Activated naive CD8-positive, alpha-beta T cell treated with anti-CD3 and anti-CD28 coated beads for 36 hours (primary cell): ENCODE measurements around the gene WASF3. TPM values are rescaled to one million over a fixed set of nuclear protein-coding genes. Genes with fewer than 3 reads are reported as not detected.
"Not testable (repeated sequence)": the region's sequence is repeated elsewhere in the genome, so short reads cannot be mapped to it uniquely, and the experiment has no call there.

Experiments
- DNase-seq: peaks from one replicate; pipeline ENCODE4 v3.0.0; 2021
- H3K27ac Mint-ChIP-seq: one replicate; pipeline ENCODE4 v1.8.0; 2022; ENCODE audit warnings: mild to moderate bottlenecking, moderate library complexity, mixed read lengths
- H3K27me3 Mint-ChIP-seq: one replicate; pipeline ENCODE4 v1.8.0; 2022; ENCODE audit warnings: mild to moderate bottlenecking, mixed read lengths
- H3K36me3 Mint-ChIP-seq: one replicate; pipeline ENCODE4 v1.8.0; 2021; ENCODE audit warnings: mild to moderate bottlenecking, mixed read lengths
- H3K4me1 Mint-ChIP-seq: one replicate; pipeline ENCODE4 v1.8.0; 2021; ENCODE audit warnings: mixed read lengths
- H3K4me3 Mint-ChIP-seq: one replicate; pipeline ENCODE4 v1.8.0; 2022; ENCODE audit warnings: mild to moderate bottlenecking, moderate library complexity, mixed read lengths
- H3K9me3 Mint-ChIP-seq: one replicate; pipeline ENCODE4 v1.8.0; 2022; ENCODE audit warnings: mixed read lengths
- total RNA-seq, 2 experiments: library from RNA; stranded (reverse); gene quantifications; one replicate each; pipeline ENCODE4 v1.2.3, GENCODE V29; 2021

WASF3 gene
- total RNA-seq, 2 experiments from 2014 or later, result 0.22 to 0.37 TPM

DNA sequence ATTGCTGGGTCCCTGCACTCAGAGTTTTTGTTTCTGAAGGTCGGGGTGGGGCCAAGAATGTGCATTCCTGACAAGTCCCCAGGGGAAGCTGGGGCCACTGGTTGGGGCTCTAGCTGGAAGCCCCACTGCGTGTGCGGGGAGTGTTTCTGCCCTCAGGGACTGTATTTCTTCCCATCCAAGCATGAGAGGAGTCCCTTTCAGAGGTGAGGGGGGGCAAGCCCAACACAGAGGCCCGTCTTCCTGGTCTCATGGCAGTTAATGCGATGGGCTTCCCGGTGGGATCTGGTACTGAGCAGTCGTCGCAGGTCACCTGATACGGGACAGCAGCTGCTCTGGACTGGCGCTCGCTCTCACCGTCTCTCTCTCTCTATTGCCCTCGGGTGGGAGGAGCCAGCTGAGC is 152.7 kb downstream of the WASF3 start:
- no peak overlapping the region for H3K27ac Mint-ChIP-seq
- no peak for DNase-seq

DNA sequence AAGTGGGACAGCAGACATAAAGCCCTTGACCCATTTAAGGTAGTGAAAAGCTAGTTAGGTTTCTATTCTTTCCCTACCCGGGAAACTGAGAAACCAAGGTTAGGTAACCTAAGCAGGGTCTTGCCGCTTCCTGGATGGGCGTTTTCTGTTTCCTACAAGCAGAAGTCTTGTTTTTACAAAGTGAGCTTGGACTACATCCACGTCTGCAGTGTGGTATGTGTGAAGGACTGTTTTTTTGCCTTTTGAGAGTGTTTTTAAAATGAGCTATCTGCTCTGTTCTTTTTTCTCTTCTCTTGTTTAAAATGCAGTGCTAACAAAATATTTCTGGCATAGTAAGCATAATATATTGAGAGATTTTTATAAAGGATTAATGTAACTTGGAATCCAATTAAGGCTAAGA is 153.7 kb downstream of the WASF3 start:
- Mint-ChIP-seq H3K4me1 (peaks cover 8% of the 10 kb centered on the region), H3K27me3 (no peaks in the 10 kb centered on the region), H3K4me3 (no peak overlapping the region), H3K27ac (no peak overlapping the region), H3K36me3 (no peaks in the 10 kb centered on the region), H3K9me3 (no peaks in the 10 kb centered on the region)
- no peak for DNase-seq

More for the DNA sequence above, 152.7 kb downstream of the WASF3 start:
- H3K4me1 Mint-ChIP-seq, result peaks cover 8% of the 10 kb centered on the region
- no peaks in the 10 kb centered on the region for H3K9me3 Mint-ChIP-seq
- no peak overlapping the region for H3K4me3 Mint-ChIP-seq
- H3K27me3 Mint-ChIP-seq, result no peaks in the 10 kb centered on the region
- H3K36me3 Mint-ChIP-seq, result no peaks in the 10 kb centered on the region

DNA sequence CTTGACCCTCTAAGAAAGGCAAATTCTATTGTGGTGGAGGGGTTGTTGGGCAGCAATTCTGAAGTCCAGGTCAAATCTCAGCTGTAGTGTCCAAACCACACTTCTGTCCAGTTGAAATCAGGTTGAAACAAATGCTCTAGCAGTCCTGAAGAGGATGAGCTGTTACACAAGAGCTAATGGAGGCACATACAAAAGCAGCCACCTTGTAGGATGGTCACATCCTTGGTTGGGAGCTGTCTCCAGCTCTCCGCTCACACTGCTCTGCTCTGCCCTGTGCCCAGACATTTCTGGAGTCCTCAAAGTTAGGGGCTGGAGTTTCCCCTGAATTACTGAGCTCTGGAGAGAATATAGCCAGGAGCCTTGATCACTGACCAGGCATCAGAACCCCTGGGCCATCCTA is 155.9 kb downstream of the WASF3 start:
- H3K9me3 Mint-ChIP-seq, result no peaks in the 10 kb centered on the region
- no peaks in the 10 kb centered on the region for H3K36me3 Mint-ChIP-seq
- H3K27me3 Mint-ChIP-seq, result no peaks in the 10 kb centered on the region
- H3K4me3 Mint-ChIP-seq, result no peak overlapping the region
- peaks cover 8% of the 10 kb centered on the region for H3K4me1 Mint-ChIP-seq
- DNase-seq, result no peak
- H3K27ac Mint-ChIP-seq, result no peak overlapping the region

DNA sequence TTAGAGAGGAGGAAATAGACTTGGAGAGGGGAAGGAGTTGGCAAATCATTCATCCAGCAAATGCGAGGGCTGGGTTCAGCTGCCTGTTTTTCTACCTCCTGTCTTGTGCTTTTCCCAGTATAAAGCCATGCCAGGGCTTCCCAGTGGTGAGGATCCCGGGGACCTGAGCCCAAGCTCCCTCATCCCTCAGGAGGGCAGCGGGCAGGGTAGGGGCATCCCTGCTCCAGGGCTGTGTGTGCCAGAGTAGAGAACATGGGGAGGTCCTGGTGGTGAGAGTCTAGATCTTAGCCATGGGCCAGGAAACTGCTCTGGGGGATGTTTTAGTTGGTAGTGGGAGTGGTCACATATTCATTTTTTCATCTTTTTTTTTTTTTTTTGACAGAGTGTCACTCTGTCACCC is 159.5 kb downstream of the WASF3 start:
- H3K4me3 Mint-ChIP-seq, result no peak overlapping the region
- no peaks in the 10 kb centered on the region for H3K9me3 Mint-ChIP-seq
- H3K27me3 Mint-ChIP-seq, result no peaks in the 10 kb centered on the region
- no peak for DNase-seq
- H3K4me1 Mint-ChIP-seq, result peaks cover 18% of the 10 kb centered on the region
- no peak overlapping the region for H3K27ac Mint-ChIP-seq
- no peaks in the 10 kb centered on the region for H3K36me3 Mint-ChIP-seq

DNA sequence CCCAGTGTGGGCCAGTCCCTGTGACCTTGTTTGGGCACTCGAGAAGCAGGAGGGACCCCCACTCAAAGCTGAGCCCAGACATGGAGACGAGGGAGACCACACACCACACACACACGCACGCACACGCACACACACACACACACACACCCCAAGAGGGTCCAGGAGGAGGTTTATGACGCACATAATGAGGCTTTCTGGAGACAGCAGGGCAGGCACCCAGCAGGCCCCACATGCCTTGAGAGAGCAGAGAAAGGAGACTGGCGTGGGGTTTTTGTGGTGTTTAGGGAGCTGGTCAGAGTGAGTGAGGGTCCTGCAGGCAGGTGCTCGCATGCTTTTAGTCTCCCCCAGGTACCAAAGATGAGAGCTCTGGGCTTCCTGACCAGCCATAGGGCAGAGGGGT is 160.7 kb downstream of the WASF3 start:
- Mint-ChIP-seq H3K27ac (no peak overlapping the region), H3K36me3 (no peaks in the 10 kb centered on the region), H3K9me3 (no peaks in the 10 kb centered on the region), H3K27me3 (no peaks in the 10 kb centered on the region), H3K4me3 (no peak overlapping the region), H3K4me1 (peaks cover 21% of the 10 kb centered on the region)
- no peak for DNase-seq

DNA sequence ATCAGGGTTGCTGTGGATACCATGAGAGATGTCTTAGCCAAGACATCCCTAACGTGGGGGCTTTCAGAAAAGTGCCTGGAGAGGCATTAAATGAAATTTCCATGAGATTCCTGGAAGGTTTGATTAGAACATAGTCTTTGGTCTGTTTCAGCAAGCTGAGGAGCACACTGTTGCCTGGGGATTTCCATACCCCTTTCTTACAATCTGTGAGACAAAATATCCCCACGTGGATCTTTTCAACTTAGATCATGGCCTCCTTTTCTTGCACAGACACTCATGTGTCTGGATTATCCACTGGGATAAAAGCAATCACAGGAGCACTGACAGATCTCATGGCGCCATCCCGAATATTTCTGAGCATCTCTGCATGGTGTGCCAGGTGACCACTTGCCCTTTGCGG is 161.4 kb downstream of the WASF3 start:
- peaks cover 21% of the 10 kb centered on the region for H3K4me1 Mint-ChIP-seq
- no peaks in the 10 kb centered on the region for H3K36me3 Mint-ChIP-seq
- H3K4me3 Mint-ChIP-seq, result no peak overlapping the region
- no peaks in the 10 kb centered on the region for H3K27me3 Mint-ChIP-seq
- H3K27ac Mint-ChIP-seq, result no peak overlapping the region
- no peaks in the 10 kb centered on the region for H3K9me3 Mint-ChIP-seq
- no peak for DNase-seq

DNA sequence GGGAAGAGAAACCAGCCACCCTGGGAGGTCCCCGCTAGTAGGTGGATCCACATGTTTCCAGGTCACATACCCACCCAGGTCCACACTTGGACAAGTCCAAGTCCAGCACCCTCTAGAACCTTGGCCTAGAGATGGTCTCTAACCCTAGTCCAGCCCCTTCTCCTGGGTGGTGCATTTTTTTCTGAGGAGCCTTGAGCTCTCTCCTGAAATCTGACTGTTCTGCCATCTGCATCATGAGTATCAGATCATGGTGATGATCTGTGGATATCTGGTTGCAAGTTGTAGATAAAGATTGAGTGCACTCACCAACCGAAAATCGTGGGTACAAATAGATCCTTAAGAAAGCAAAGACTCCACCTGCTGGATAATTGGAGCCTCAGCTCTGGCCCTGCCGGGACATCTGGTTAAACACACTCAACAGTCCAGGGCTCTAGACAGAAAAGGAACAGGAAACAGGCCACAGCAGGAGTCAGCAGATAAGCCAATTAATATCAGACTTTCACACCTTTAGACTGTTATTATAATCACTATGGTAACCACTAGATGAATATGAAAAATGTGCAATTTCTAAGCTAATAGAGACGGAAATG is 162.0 kb downstream of the WASF3 start:
- Mint-ChIP-seq H3K36me3 (no peaks in the 10 kb centered on the region), H3K4me1 (peaks cover 21% of the 10 kb centered on the region), H3K9me3 (no peaks in the 10 kb centered on the region), H3K27ac (no peak overlapping the region), H3K4me3 (no peak overlapping the region), H3K27me3 (no peaks in the 10 kb centered on the region)
- DNase-seq, result no peak

DNA sequence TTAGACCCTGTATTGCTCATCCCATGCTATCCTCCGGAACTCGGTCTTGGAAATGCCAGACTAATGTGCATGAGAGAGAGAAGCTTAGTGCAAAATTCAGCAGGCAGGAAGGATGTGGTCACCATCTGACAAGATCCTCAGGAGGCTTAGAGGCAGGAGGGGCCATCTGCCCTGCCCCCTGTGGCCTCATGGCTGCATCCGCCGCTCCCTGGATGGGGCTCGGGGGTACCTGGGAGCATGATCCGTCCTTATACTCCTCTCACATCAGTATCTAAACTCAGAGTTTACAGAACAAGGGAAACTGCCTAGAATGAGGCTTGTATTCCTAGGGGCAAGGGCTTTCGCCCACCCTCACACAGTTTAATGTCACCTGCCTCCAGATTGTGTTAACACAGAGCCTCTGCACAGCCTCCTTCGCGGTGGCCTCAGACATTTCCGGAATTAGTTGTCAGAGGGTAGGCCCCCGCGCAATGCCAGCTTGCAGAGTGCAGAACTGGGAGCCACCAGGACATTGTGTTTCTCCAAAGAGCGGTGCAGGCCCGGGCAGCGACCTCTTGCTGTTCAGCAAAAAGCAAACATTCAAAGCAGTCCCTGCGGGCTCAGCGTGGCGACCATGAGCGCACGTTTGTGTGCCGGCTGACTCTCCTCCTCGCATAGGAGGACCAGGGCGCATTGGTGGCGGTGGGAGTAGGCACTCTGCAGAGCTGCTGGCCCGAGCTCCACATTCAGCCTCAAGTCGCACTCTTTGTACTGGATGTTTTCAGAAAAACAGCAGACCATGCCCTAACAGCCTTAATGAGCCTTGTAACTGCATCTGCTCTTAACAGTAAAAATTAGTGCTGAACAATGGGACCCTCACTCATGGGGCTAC is 164.0 kb downstream of the WASF3 start:
- no peaks in the 10 kb centered on the region for H3K9me3 Mint-ChIP-seq
- peak; percentile 42 for DNase-seq
- no peaks in the 10 kb centered on the region for H3K36me3 Mint-ChIP-seq
- H3K27ac Mint-ChIP-seq, result peak overlapping the region; percentile 60
- H3K27me3 Mint-ChIP-seq, result no peaks in the 10 kb centered on the region
- peak overlapping the region; percentile 60 for H3K4me3 Mint-ChIP-seq
- peaks cover 21% of the 10 kb centered on the region for H3K4me1 Mint-ChIP-seq

DNA sequence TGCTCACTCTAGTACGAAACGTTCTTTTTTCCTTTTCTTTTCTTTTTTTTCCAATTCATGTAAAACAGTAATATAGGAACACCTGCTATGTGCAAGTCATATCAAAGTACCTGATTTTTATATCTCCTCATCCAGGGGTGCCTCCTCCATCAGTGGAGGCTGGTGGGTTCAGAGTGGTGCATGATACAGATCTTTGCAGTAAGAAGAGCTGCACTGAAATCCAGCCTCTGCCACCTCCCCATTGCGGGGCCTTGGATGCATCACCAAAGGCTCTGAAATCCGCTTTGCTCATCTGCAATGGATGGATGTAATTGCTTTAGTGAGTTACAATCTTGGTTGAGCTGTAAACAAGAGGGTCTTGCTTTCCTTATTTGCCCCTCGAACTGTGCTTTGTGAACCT is 164.8 kb downstream of the WASF3 start:
- no peaks in the 10 kb centered on the region for H3K36me3 Mint-ChIP-seq
- H3K9me3 Mint-ChIP-seq, result no peaks in the 10 kb centered on the region
- peaks cover 21% of the 10 kb centered on the region for H3K4me1 Mint-ChIP-seq
- H3K27me3 Mint-ChIP-seq, result no peaks in the 10 kb centered on the region
- no peak for DNase-seq
- no peak overlapping the region for H3K27ac Mint-ChIP-seq
- H3K4me3 Mint-ChIP-seq, result peak overlapping the region; percentile 1

DNA sequence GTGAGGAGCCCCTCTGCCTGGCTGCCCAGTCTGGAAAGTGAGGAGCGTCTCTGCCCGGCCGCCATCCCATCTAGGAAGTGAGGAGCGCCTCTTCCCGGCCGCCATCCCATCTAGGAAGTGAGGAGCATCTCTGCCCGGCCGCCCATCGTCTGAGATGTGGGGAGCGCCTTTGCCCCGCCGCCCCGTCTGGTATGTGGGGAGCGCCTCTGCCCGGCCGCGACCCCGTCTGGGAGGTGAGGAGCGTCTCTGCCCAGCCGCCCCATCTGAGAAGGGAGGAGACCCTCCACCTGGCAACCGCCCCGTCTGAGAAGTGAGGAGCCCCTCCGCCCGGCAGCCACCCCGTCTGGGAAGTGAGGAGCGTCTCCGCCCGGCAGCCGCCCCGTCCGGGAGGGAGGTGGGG is 166.1 kb downstream of the WASF3 start:
- not testable (repeated sequence) for DNase-seq, H3K27me3 Mint-ChIP-seq, H3K4me3 Mint-ChIP-seq, H3K36me3 Mint-ChIP-seq, H3K9me3 Mint-ChIP-seq, H3K27ac Mint-ChIP-seq
- peaks cover 21% of the 10 kb centered on the region for H3K4me1 Mint-ChIP-seq

DNA sequence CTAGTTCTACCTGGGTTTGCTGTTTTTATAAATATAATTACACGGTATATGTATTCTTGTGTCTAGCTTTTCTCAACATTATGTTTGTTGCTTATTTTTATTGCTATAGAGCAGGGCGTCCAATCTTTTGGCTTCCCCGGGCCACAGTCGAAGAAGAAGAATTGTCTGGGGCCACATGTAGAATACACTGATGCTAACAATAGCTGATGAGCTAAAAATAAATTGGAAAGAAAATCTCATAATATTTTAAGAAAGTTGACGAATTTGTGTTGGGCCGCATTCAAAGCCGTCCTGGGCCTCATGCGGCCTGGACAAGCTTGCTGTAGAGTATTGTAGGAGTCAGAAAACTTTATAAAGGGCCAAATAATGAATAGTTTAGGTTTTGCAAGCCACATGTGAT is 169.2 kb downstream of the WASF3 start:
- DNase-seq, result no peak
- Mint-ChIP-seq H3K27me3 (no peaks in the 10 kb centered on the region), H3K36me3 (no peaks in the 10 kb centered on the region), H3K4me1 (peaks cover 4% of the 10 kb centered on the region), H3K4me3 (no peak overlapping the region), H3K27ac (no peak overlapping the region), H3K9me3 (no peaks in the 10 kb centered on the region)

DNA sequence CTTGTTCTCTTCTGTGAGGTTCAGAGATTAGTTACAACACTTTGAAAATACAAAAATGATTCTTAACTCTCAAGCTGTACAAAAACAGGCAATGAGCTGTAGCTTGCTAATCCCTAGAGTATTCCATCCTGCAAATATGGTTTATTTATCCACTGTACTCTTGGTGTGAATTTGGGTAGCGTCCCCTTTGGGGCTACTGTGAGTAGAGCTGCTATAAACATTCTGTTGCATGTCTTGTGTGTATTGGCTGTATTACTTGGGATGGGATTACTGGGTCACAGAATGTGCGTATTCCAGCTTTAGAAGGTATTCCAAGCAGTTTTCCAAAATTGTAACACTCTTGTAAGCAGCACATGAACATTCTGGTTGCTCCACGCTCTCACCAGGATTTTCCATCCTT is 169.6 kb downstream of the WASF3 start:
- no peaks in the 10 kb centered on the region for H3K27me3 Mint-ChIP-seq
- DNase-seq, result no peak
- H3K4me3 Mint-ChIP-seq, result no peak overlapping the region
- peaks cover 3% of the 10 kb centered on the region for H3K4me1 Mint-ChIP-seq
- H3K27ac Mint-ChIP-seq, result no peak overlapping the region
- no peaks in the 10 kb centered on the region for H3K36me3 Mint-ChIP-seq
- no peaks in the 10 kb centered on the region for H3K9me3 Mint-ChIP-seq

DNA sequence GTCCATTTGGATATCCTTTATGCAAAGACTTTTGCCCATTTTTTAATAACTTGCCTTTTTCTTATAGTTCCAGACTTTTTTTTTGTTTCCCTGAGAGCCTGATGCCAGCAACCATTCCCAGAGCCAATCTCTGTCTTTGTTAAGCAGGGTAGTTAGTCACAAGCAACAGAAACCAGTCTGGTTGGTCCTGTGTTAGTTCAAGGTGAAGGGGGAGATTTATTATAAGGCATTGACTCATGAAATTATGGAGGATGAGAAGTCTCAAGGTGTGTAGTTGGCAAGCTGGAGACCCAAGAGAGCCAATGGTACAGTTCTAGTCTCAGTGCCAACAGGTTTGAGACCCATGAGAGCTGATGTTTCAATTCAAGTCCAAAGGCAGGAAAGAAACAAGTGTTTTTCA is 170.2 kb downstream of the WASF3 start:
- no peaks in the 10 kb centered on the region for H3K27me3 Mint-ChIP-seq
- H3K36me3 Mint-ChIP-seq, result no peaks in the 10 kb centered on the region
- DNase-seq, result no peak
- no peaks in the 10 kb centered on the region for H3K4me1 Mint-ChIP-seq
- H3K4me3 Mint-ChIP-seq, result no peak overlapping the region
- H3K9me3 Mint-ChIP-seq, result no peaks in the 10 kb centered on the region
- H3K27ac Mint-ChIP-seq, result no peak overlapping the region

DNA sequence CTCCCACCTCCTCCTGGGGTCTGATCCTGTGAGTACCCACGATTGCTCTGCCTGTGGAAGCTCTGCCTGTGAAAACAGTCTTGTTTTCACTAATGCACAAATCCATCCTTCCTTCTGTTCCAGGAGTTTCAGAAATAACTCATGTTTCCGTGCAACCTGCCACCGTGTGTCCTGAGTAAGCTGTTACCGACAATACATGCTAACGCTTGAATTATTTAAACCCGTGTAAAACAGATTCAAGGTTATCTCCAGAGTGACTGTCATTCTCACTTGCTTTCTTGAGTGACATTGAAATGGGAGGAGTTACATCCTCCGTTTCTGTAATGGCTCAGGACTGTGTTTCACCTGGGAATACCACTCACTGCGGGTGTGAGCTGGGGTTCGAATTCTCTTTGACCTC is 178.2 kb downstream of the WASF3 start:
- Mint-ChIP-seq H3K9me3 (peaks cover 18% of the 10 kb centered on the region), H3K27me3 (no peaks in the 10 kb centered on the region), H3K4me1 (no peaks in the 10 kb centered on the region), H3K4me3 (no peak overlapping the region), H3K36me3 (peaks cover 5% of the 10 kb centered on the region), H3K27ac (no peak overlapping the region)
- no peak for DNase-seq
